GM12878 (cell line): Measurements from ENCODE around the gene PGK1.
"Not testable (repeated sequence)": the region's sequence is repeated elsewhere in the genome, so short reads cannot be mapped to it uniquely, and the experiment has no call there.

Experiments used
- CTCF ChIP-seq, 3 experiments: IDR thresholded peaks in 2 of 3; conservative IDR thresholded peaks in 1 of 3; 2 replicates each; pipeline ENCODE4 v1.5.1; 2011; ENCODE audit warnings: low read depth in 3 of 3, low read length in 3 of 3, mild to moderate bottlenecking in 3 of 3, control low read depth in 2 of 3, moderate library complexity in 2 of 3, inconsistent platforms in 1 of 3, mixed read lengths in 1 of 3; ENCODE audit not compliant: control insufficient read depth in 2 of 3, insufficient read depth in 1 of 3; ENCODE audit errors: extremely low read depth in 1 of 3
- ELK1 ChIP-seq: IDR thresholded peaks from 2 replicates; pipeline ENCODE4 v1.6.1; 2012; ENCODE audit warnings: low read depth, low read length, improper control_type of control experiment
- EZH2 ChIP-seq: IDR thresholded peaks from 2 replicates; pipeline ENCODE4 v1.6.1; 2012; ENCODE audit warnings: low read depth, mild to moderate bottlenecking, control low read depth, inconsistent platforms, low read length, borderline replicate concordance; ENCODE audit not compliant: control insufficient read depth
- MTA3 ChIP-seq: IDR thresholded peaks from 2 replicates; pipeline ENCODE4 v1.6.1; 2012; ENCODE audit warnings: low read length, inconsistent platforms, borderline replicate concordance
- NFIC ChIP-seq: IDR thresholded peaks from 2 replicates; pipeline ENCODE4 v1.6.1; 2012; ENCODE audit warnings: low read depth, mild to moderate bottlenecking, inconsistent platforms, low read length, moderate library complexity
- POLR2AphosphoS2 ChIP-seq: IDR thresholded peaks from 2 replicates; pipeline ENCODE4 v1.6.1; 2011; ENCODE audit warnings: low read depth, mild to moderate bottlenecking, low read length, improper control_type of control experiment, moderate library complexity
- POLR2AphosphoS5 ChIP-seq: IDR thresholded peaks from 2 replicates; pipeline ENCODE4 v1.6.1; 2011; ENCODE audit warnings: mild to moderate bottlenecking, low read length, inconsistent platforms
- POU2F2 ChIP-seq: IDR thresholded peaks from 3 replicates; pipeline ENCODE4 v1.6.1; 2011; ENCODE audit warnings: low read depth, mild to moderate bottlenecking, low read length, borderline replicate concordance
- REST ChIP-seq: IDR thresholded peaks from 2 replicates; pipeline ENCODE4 v1.6.1; 2012; ENCODE audit warnings: mild to moderate bottlenecking, low read depth, low read length
- TAF1 ChIP-seq: IDR thresholded peaks from 2 replicates; pipeline ENCODE4 v1.6.1; 2011; ENCODE audit warnings: mild to moderate bottlenecking, low read depth, low read length, borderline replicate concordance
- YY1 ChIP-seq: IDR thresholded peaks from 2 replicates; pipeline ENCODE4 v1.6.1; 2011; ENCODE audit warnings: low read depth, mild to moderate bottlenecking, low read length
- ZSCAN29 ChIP-seq: fragments of 450-650 bp; IDR thresholded peaks from 2 replicates; pipeline ENCODE4 v1.6.1; 2017; ENCODE audit warnings: mild to moderate bottlenecking, moderate library complexity
- TF ChIP-seq, protein P1 (sequence below): IDR thresholded peaks from 2 replicates; pipeline ENCODE4 v1.6.1; 2012; ENCODE audit warnings: low read length, inconsistent platforms

DNA sequence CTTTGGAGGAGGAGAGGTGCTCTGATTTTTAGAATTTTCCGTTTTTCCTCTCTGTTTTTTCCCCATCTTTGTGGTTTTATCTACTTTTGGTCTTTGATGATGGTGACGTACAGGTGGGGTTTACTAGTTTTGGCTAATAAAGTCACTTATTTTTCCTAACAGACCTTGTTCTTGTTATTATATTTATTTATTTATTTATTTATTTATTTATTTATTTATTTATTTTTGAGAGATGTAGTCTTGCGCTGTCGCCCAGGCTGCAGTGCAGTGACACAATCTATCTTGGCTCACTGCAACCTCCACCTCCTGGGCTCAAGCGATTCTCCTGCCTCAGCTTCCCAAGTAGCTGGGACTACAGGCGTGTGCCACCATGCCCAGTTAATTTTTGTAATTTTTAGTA is 22.6 kb upstream of the PGK1 start:
- not testable (repeated sequence) for TF ChIP-seq CTCF (IDR thresholded peaks at IDR 0.05 in 2 of 3, conservative IDR thresholded peaks at IDR 0.05 in 1 of 3; ENCODE audit: control insufficient read depth in 2 of 3, extremely low read depth in 1 of 3, insufficient read depth in 1 of 3, low read depth in 3 of 3, low read length in 3 of 3); YY1; POU2F2; ELK1; TAF1; NFIC; MTA3; REST; ZSCAN29; POLR2AphosphoS2; POLR2AphosphoS5; EZH2
- TF ChIP-seq, protein P1, sequence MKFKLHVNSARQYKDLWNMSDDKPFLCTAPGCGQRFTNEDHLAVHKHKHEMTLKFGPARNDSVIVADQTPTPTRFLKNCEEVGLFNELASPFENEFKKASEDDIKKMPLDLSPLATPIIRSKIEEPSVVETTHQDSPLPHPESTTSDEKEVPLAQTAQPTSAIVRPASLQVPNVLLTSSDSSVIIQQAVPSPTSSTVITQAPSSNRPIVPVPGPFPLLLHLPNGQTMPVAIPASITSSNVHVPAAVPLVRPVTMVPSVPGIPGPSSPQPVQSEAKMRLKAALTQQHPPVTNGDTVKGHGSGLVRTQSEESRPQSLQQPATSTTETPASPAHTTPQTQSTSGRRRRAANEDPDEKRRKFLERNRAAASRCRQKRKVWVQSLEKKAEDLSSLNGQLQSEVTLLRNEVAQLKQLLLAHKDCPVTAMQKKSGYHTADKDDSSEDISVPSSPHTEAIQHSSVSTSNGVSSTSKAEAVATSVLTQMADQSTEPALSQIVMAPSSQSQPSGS: not testable (repeated sequence)
